GM12878 (cell line): ENCODE data around the gene USP17L21.
"Not testable (repeated sequence)": the region's sequence is repeated elsewhere in the genome, so short reads cannot be mapped to it uniquely, and the experiment has no call there.

Experiments used
- MAX ChIP-seq: IDR thresholded peaks from 2 replicates; pipeline ENCODE4 v1.6.1; 2012; ENCODE audit warnings: low read depth, low read length, improper control_type of control experiment
- POLR2A ChIP-seq: IDR thresholded peaks from 2 replicates; pipeline ENCODE4 v1.6.1; 2011; ENCODE audit warnings: low read depth, mild to moderate bottlenecking, low read length
- POLR2AphosphoS5 ChIP-seq: IDR thresholded peaks from 2 replicates; pipeline ENCODE4 v1.6.1; 2011; ENCODE audit warnings: mild to moderate bottlenecking, low read length, inconsistent platforms

- not testable (repeated sequence) for TF ChIP-seq MAX, POLR2AphosphoS5, POLR2A
Observed at GRCh38 chr4:9257824-9258223, 4.8 kb upstream of the USP17L21 start, which contains the start of gene USP17L20.
